ENCODE results near the gene FAM47E. TPM values are rescaled to one million over a fixed set of nuclear protein-coding genes. Genes with fewer than 3 reads are reported as not detected.

The FAM47E gene
- total RNA-seq, 2 experiments from 2014 or later, result not detected

DNA sequence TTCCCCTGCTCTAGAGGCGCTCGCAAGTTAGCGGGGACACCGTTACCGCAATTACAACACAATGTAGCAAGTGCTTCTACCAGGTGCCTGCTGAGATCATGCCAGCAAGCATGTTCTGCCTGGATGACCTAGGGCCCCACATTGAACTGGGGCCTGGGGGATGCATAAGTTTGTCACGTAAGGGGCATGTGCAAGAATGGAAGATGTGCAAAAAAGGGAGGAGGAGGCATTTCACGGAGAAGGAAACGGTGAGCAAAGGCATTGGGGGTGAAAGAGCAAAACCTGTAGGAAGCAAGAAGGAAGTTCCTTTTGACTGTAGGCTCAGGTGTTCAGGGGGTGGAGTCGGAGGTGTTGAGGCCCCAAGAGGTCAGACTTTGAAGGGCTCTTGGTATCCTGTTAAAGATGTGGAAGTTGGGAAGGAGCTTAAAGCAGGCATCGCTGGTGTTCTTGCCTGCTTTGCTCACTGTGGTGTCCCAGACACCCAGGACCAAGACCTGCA, 37.3 kb upstream of the FAM47E start:
- H3K4me3 Mint-ChIP-seq, result peak overlapping the region; percentile 84

DNA sequence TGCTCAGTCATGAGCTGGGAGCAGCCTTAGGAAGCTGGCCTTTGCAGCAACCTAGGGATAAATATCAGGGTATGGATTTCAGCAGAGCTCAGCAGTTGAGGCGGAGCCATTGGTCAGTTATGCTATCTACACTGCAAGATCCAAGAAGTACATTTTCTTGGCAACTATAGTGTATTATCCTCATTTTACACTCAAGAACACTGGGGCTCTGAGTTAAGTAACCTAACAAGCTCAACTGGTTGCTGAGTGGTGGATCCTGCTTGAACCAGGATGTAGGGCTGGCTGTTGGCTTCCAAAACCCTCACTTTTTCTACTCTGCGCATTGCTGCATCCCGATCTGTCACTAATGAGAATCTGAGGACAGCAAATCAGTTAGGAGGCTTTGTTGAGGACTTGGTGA, 36.4 kb upstream of the FAM47E start:
- H3K4me3 Mint-ChIP-seq, result no peak overlapping the region
- H3K27ac Mint-ChIP-seq, result no peak overlapping the region
- no peaks in the 10 kb centered on the region for H3K9me3 Mint-ChIP-seq
- no peaks in the 10 kb centered on the region for H3K27me3 Mint-ChIP-seq
- no peaks in the 10 kb centered on the region for H3K36me3 Mint-ChIP-seq
- peaks cover 36% of the 10 kb centered on the region for H3K4me1 Mint-ChIP-seq
- DNase-seq, result no peak

More for the DNA sequence above, 37.3 kb upstream of the FAM47E start:
- Mint-ChIP-seq H3K27ac (peak overlapping the region; percentile 81), H3K36me3 (no peaks in the 10 kb centered on the region), H3K27me3 (no peaks in the 10 kb centered on the region), H3K4me1 (peaks cover 36% of the 10 kb centered on the region), H3K9me3 (no peaks in the 10 kb centered on the region)
- no peak for DNase-seq

DNA sequence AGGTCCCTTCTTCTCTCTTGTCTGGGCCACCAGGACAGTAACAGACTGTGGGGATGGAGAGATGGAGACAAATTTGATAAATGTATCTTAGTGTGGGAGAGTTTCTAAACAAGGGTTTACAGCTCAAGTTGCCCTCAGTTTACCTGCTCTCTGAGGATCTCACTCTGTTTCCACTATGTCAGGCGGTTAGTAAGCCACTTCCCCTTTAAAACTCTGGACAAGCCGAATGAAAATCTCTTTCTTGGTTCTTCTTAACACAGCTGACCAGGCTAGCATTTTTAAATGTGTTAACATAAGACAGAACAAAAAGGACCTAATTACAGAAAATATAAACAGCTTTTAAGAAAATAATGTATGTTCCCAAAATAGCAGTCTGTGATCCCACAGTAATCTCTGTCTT, 35.0 kb upstream of the FAM47E start:
- Mint-ChIP-seq H3K4me1 (peaks cover 29% of the 10 kb centered on the region), H3K9me3 (no peaks in the 10 kb centered on the region), H3K27ac (no peak overlapping the region), H3K4me3 (no peak overlapping the region), H3K36me3 (no peaks in the 10 kb centered on the region), H3K27me3 (no peaks in the 10 kb centered on the region)
- DNase-seq, result no peak

DNA sequence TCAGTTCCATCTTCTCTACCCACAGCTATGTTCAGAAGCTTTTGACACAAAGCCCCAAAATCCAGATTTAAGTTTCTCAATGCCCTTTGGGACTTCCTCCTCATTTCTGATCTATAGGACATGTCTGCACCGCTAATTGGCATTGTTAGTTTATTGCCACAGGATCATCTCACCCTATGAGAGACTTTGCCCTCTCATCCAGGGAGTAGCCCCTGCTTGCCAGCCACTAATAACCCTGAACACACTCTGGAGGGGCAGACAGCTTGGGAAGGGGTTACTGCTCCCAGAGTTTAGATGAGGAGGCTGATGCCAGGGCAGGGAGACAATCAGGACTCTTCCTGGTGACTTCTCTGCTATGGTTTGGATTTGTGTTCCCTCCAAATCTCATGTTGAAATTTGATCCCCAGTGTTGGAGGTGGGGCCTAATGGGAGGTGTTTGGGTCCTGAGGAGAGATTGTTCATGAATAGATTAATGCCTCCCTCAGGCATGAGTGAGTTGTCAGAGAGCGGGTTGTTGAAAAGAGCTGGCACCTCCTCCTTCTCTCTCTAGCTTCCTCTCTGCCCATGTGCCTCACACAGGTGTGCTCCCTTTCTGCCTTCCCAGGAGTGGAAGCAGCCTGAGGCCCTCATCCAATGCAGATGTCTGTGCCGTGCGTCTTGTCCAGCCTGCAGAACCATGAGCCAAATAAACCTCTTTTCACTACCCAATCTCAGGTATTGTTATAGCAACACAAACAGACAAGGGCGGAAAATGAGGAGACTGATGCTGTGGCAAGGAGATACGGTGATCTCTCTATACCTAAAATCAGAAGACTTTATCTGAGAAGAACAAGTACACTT, 34.3 kb upstream of the FAM47E start:
- H3K4me1 Mint-ChIP-seq, result peaks cover 23% of the 10 kb centered on the region
- H3K4me3 Mint-ChIP-seq, result no peak overlapping the region
- H3K27ac Mint-ChIP-seq, result no peak overlapping the region
- no peaks in the 10 kb centered on the region for H3K27me3 Mint-ChIP-seq
- H3K36me3 Mint-ChIP-seq, result no peaks in the 10 kb centered on the region
- no peak for DNase-seq
- no peaks in the 10 kb centered on the region for H3K9me3 Mint-ChIP-seq

DNA sequence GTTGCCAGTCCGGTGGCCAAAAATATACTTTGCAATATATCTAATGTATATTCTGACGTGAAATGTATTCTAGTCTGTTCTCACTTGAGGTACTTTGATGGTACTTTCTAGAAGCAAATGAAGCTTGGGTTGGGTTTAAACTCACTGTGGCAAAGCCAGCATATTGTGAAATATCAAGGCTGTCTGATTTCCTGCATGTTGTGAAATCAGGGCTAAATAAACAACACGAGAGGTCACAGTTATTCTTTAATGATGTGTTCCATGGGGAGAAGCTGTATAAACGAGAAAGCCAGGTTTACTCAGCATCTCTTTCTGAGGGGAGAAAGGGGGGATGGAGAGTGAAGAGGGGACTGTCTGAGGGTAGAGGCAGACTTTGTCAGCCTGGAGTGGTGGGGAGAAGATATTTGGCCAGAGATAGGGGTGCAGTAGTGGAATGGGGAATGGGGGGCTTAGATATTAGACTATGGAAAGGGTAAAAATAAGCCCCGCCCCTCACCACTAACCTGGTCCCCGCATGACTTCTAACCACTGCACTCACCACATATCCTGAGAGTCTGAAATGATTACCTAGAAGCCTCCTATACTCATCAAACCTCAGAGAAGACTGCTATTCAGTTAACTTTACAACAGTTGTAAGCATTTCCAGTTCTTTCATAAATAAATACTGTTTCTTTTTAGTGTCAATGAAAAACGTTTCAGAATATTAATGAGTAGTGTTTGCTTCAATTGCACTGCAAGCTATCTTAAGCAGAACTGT, 32.0 kb upstream of the FAM47E start:
- Mint-ChIP-seq H3K9me3 (no peaks in the 10 kb centered on the region), H3K36me3 (no peaks in the 10 kb centered on the region), H3K4me3 (no peak overlapping the region), H3K27me3 (no peaks in the 10 kb centered on the region), H3K27ac (no peak overlapping the region), H3K4me1 (peaks cover 7% of the 10 kb centered on the region)
- no peak for DNase-seq

- H3K4me3 Mint-ChIP-seq, result no peak overlapping the region
- H3K27me3 Mint-ChIP-seq, result peaks cover 5% of the 10 kb centered on the region
- no peak overlapping the region for H3K27ac Mint-ChIP-seq
- no peak for DNase-seq
- no peaks in the 10 kb centered on the region for H3K36me3 Mint-ChIP-seq
- peaks cover 13% of the 10 kb centered on the region for H3K9me3 Mint-ChIP-seq
- no peaks in the 10 kb centered on the region for H3K4me1 Mint-ChIP-seq
Observed at GRCh38 chr4:76224171-76224570, 27.4 kb upstream of the FAM47E start.

GRCh38 chr4:76226418-76226817, 25.1 kb upstream of the FAM47E start:
- H3K36me3 Mint-ChIP-seq, result no peaks in the 10 kb centered on the region
- DNase-seq, result no peak
- peaks cover 18% of the 10 kb centered on the region for H3K9me3 Mint-ChIP-seq
- no peaks in the 10 kb centered on the region for H3K4me1 Mint-ChIP-seq
- no peak overlapping the region for H3K4me3 Mint-ChIP-seq
- H3K27me3 Mint-ChIP-seq, result peaks cover 5% of the 10 kb centered on the region
- H3K27ac Mint-ChIP-seq, result no peak overlapping the region

DNA sequence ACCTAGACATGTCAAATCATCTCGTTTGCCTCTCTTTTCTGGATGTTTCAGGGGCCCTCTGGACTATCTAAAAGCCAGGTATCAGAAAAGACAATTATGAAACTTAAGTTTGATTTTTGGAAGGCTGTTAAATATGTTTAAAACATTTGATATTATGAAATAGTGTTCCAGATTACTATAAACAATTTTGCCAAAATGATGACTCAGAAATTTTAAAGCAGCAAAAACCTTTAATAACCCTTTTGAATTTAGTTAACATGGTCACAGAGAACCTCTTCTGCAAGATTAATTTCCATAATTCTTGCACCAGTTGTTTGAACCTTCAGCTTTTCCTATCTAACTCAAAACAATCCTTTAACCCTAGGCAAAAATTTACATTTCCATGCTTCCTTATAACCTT, 18.8 kb upstream of the FAM47E start:
- Mint-ChIP-seq H3K36me3 (peaks cover 3% of the 10 kb centered on the region), H3K27ac (no peak overlapping the region), H3K4me3 (no peak overlapping the region), H3K9me3 (peaks cover 17% of the 10 kb centered on the region), H3K27me3 (peaks cover 4% of the 10 kb centered on the region), H3K4me1 (no peaks in the 10 kb centered on the region)
- no peak for DNase-seq

DNA sequence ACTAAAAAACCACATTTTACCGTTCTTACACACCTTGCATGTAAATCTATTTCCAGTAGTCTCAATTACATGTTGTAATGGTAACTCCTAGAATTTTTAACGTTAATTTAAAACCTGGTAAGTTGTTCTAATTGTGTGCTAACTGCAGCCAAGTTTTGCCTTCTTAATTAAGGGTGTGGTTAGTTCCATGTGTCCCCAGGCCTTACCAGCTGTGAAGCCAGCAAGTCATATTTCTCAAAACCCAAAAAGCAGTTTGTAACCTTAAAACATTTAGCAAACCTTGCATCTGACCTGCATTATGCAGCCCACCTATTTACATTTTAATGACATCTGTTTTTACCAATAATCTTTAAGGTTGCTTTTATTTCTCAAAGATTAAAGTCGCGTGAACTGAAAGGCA, 18.4 kb upstream of the FAM47E start:
- Mint-ChIP-seq H3K4me3 (no peak overlapping the region), H3K4me1 (no peaks in the 10 kb centered on the region), H3K9me3 (peaks cover 19% of the 10 kb centered on the region), H3K36me3 (peaks cover 3% of the 10 kb centered on the region), H3K27ac (no peak overlapping the region), H3K27me3 (peaks cover 4% of the 10 kb centered on the region)
- DNase-seq, result no peak

DNA sequence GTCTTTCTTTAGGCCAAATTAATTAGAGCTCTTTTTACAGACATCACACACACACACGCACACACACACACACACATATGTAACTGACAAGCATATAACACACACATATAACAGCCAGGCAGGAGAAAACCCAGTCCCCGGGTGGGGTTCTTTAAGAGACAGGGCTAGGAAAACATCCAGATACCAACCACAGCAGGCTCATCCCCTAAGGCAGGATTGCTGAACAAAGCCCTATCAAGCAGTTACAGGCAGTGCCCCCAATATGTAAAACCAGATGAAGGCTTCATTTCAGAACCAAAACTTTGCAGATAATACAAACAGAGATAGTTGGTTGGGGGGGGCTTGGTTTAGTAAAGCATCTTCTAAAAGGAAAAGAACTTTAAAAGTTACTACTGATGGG, 18.0 kb upstream of the FAM47E start:
- H3K4me3 Mint-ChIP-seq, result no peak overlapping the region
- H3K4me1 Mint-ChIP-seq, result no peaks in the 10 kb centered on the region
- H3K27me3 Mint-ChIP-seq, result peaks cover 4% of the 10 kb centered on the region
- peaks cover 3% of the 10 kb centered on the region for H3K36me3 Mint-ChIP-seq
- H3K9me3 Mint-ChIP-seq, result peaks cover 21% of the 10 kb centered on the region
- H3K27ac Mint-ChIP-seq, result no peak overlapping the region
- no peak for DNase-seq

GRCh38 chr4:76233967-76234678, 17.4 kb upstream of the FAM47E start:
- no peak overlapping the region for H3K4me3 Mint-ChIP-seq
- no peak for DNase-seq
- peaks cover 3% of the 10 kb centered on the region for H3K36me3 Mint-ChIP-seq
- H3K9me3 Mint-ChIP-seq, result peaks cover 15% of the 10 kb centered on the region
- H3K4me1 Mint-ChIP-seq, result no peaks in the 10 kb centered on the region
- peaks cover 4% of the 10 kb centered on the region for H3K27me3 Mint-ChIP-seq
- no peak overlapping the region for H3K27ac Mint-ChIP-seq

DNA sequence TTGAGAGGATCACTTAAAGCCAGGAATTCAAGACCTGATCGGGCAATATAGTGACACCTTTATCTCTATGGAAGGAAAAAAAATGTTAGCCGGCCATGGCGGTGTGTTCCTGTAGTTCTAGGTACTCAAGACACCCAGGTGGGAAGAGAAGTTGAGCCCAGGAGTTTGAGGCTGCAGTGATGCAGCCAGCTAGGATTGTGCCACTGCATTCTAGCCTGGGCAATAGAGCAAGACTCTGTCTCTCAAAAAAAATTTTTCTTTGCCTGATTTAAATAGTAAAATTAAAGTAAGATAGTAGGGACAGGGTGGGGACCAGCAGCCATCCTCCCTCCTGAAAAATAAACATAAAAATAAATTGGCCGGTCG, 16.9 kb upstream of the FAM47E start:
- peaks cover 3% of the 10 kb centered on the region for H3K36me3 Mint-ChIP-seq
- no peak for DNase-seq
- H3K27ac Mint-ChIP-seq, result no peak overlapping the region
- H3K9me3 Mint-ChIP-seq, result peaks cover 13% of the 10 kb centered on the region
- peaks cover 4% of the 10 kb centered on the region for H3K27me3 Mint-ChIP-seq
- no peaks in the 10 kb centered on the region for H3K4me1 Mint-ChIP-seq
- H3K4me3 Mint-ChIP-seq, result no peak overlapping the region

GRCh38 chr4:76235407-76235806, 16.1 kb upstream of the FAM47E start:
- Mint-ChIP-seq H3K27ac (no peak overlapping the region), H3K9me3 (peaks cover 20% of the 10 kb centered on the region), H3K4me3 (no peak overlapping the region), H3K4me1 (no peaks in the 10 kb centered on the region), H3K36me3 (peaks cover 4% of the 10 kb centered on the region), H3K27me3 (peaks cover 4% of the 10 kb centered on the region)
- no peak for DNase-seq

GRCh38 chr4:76235915-76236314, 15.6 kb upstream of the FAM47E start:
- H3K27me3 Mint-ChIP-seq, result peaks cover 4% of the 10 kb centered on the region
- H3K9me3 Mint-ChIP-seq, result peaks cover 25% of the 10 kb centered on the region
- no peak overlapping the region for H3K27ac Mint-ChIP-seq
- H3K4me3 Mint-ChIP-seq, result no peak overlapping the region
- no peaks in the 10 kb centered on the region for H3K4me1 Mint-ChIP-seq
- H3K36me3 Mint-ChIP-seq, result peaks cover 7% of the 10 kb centered on the region
- DNase-seq, result no peak

- peaks cover 7% of the 10 kb centered on the region for H3K36me3 Mint-ChIP-seq
- H3K4me1 Mint-ChIP-seq, result no peaks in the 10 kb centered on the region
- no peak for DNase-seq
- H3K27ac Mint-ChIP-seq, result no peak overlapping the region
- H3K27me3 Mint-ChIP-seq, result no peaks in the 10 kb centered on the region
- H3K4me3 Mint-ChIP-seq, result no peak overlapping the region
- H3K9me3 Mint-ChIP-seq, result peaks cover 27% of the 10 kb centered on the region
Observed at GRCh38 chr4:76238236-76238635, 13.3 kb upstream of the FAM47E start.
